ENCODE data around the gene MAP3K14.

The MAP3K14 gene

GRCh38 chr17:45351831-45352230 lies 35.0 kb upstream of the MAP3K14 start:
- no peaks in the 10 kb centered on the region for H3K9me2 ChIP-seq (replicated peaks; ENCODE audit: control insufficient read depth, low read length)
- H3F3A ChIP-seq (ENCODE audit: control insufficient read depth, insufficient read depth) = no peaks in the 10 kb centered on the region
- 0 out of 2 replicates have a peak, but pooled peaks cover 3% of the 10 kb centered on the region for H3K4me1 ChIP-seq (ENCODE audit: control insufficient read depth, low read length)
- peaks cover 28% of the 10 kb centered on the region for H3K27me3 ChIP-seq (ENCODE audit: control insufficient read depth, low read length)
- H3K4me3 ChIP-seq (ENCODE audit: low read length) = no peak overlapping the region
- H3K27ac ChIP-seq (ENCODE audit: low read depth, low read length) = no peak overlapping the region
- TF ChIP-seq CTCF (IDR thresholded peaks at IDR 0.05; ENCODE audit: low read depth, low read length, poor library complexity, severe bottlenecking) = no peak
- no peaks in the 10 kb centered on the region for H3K36me3 ChIP-seq (ENCODE audit: control insufficient read depth, low read length)
- H4K20me1 ChIP-seq (ENCODE audit: control insufficient read depth, insufficient read depth, low read depth, low read length) = no peaks in the 10 kb centered on the region
- H3K9me3 ChIP-seq (ENCODE audit: control insufficient read depth, insufficient read depth, low read length) = no peaks in the 10 kb centered on the region
- H3K79me2 ChIP-seq (ENCODE audit: control insufficient read depth, low read length) = no peaks in the 10 kb centered on the region
- no peak overlapping the region for H3K4me2 ChIP-seq (ENCODE audit: low read length)

GRCh38 chr17:45347444-45347843 lies 30.6 kb upstream of the MAP3K14 start:
- Histone ChIP-seq H3F3A (ENCODE audit: control insufficient read depth, insufficient read depth) (no peaks in the 10 kb centered on the region), H3K4me1 (ENCODE audit: control insufficient read depth, low read length) (no peaks in the 10 kb centered on the region), H3K9me2 (replicated peaks; ENCODE audit: control insufficient read depth, low read length) (no peaks in the 10 kb centered on the region), H3K27me3 (ENCODE audit: control insufficient read depth, low read length) (peaks cover 14% of the 10 kb centered on the region), H3K27ac (ENCODE audit: low read depth, low read length) (no peak overlapping the region), H3K4me3 (ENCODE audit: low read length) (no peak overlapping the region), H3K4me2 (ENCODE audit: low read length) (no peak overlapping the region), H3K9me3 (ENCODE audit: control insufficient read depth, insufficient read depth, low read length) (no peaks in the 10 kb centered on the region), H3K79me2 (ENCODE audit: control insufficient read depth, low read length) (no peaks in the 10 kb centered on the region), H4K20me1 (ENCODE audit: control insufficient read depth, insufficient read depth, low read depth, low read length) (no peaks in the 10 kb centered on the region), H3K36me3 (ENCODE audit: control insufficient read depth, low read length) (no peaks in the 10 kb centered on the region)
- TF ChIP-seq EZH2phosphoT487 (IDR thresholded peaks at IDR 0.05; ENCODE audit: borderline replicate concordance, low read length) = no peak
- TF ChIP-seq CTCF (IDR thresholded peaks at IDR 0.05; ENCODE audit: low read depth, low read length, poor library complexity, severe bottlenecking) = no peak

- Histone ChIP-seq H3K79me2 (ENCODE audit: control insufficient read depth, low read length) (no peaks in the 10 kb centered on the region), H3K4me3 (ENCODE audit: low read length) (no peak overlapping the region), H3K4me2 (ENCODE audit: low read length) (no peak overlapping the region), H3K27me3 (ENCODE audit: control insufficient read depth, low read length) (peaks cover 12% of the 10 kb centered on the region; the same call in 1 of the 2 replicates), H3K4me1 (ENCODE audit: control insufficient read depth, low read length) (no peaks in the 10 kb centered on the region), H4K20me1 (ENCODE audit: control insufficient read depth, insufficient read depth, low read depth, low read length) (no peaks in the 10 kb centered on the region), H3K27ac (ENCODE audit: low read depth, low read length) (no peak overlapping the region), H3K9me2 (replicated peaks; ENCODE audit: control insufficient read depth, low read length) (no peaks in the 10 kb centered on the region), H3K36me3 (ENCODE audit: control insufficient read depth, low read length) (no peaks in the 10 kb centered on the region), H3F3A (ENCODE audit: control insufficient read depth, insufficient read depth) (no peaks in the 10 kb centered on the region), H3K9me3 (ENCODE audit: control insufficient read depth, insufficient read depth, low read length) (no peaks in the 10 kb centered on the region)
- no peak for TF ChIP-seq EZH2phosphoT487 (IDR thresholded peaks at IDR 0.05; ENCODE audit: borderline replicate concordance, low read length)
These were observed 29.6 kb upstream of the MAP3K14 start for GRCh38 chr17:45346216-45347015.

GRCh38 chr17:45345554-45346215 lies 28.9 kb upstream of the MAP3K14 start:
- Histone ChIP-seq H3K79me2 (ENCODE audit: control insufficient read depth, low read length) (no peaks in the 10 kb centered on the region), H3K36me3 (ENCODE audit: control insufficient read depth, low read length) (no peaks in the 10 kb centered on the region), H4K20me1 (ENCODE audit: control insufficient read depth, insufficient read depth, low read depth, low read length) (no peaks in the 10 kb centered on the region), H3K4me2 (ENCODE audit: low read length) (no peak overlapping the region), H3K4me3 (ENCODE audit: low read length) (no peak overlapping the region), H3F3A (ENCODE audit: control insufficient read depth, insufficient read depth) (no peaks in the 10 kb centered on the region), H3K27ac (ENCODE audit: low read depth, low read length) (no peak overlapping the region), H3K9me2 (replicated peaks; ENCODE audit: control insufficient read depth, low read length) (no peaks in the 10 kb centered on the region), H3K9me3 (ENCODE audit: control insufficient read depth, insufficient read depth, low read length) (no peaks in the 10 kb centered on the region), H3K27me3 (ENCODE audit: control insufficient read depth, low read length) (peaks cover 7% of the 10 kb centered on the region; the same call in 1 of the 2 replicates), H3K4me1 (ENCODE audit: control insufficient read depth, low read length) (no peaks in the 10 kb centered on the region)
- TF ChIP-seq EZH2phosphoT487 (IDR thresholded peaks at IDR 0.05; ENCODE audit: borderline replicate concordance, low read length) = no peak
- no peak for TF ChIP-seq CTCF (IDR thresholded peaks at IDR 0.05; ENCODE audit: low read depth, low read length, poor library complexity, severe bottlenecking)

All from DOHH2 (cell line).